Activated effector memory CD4-positive, alpha-beta T cell treated with Interleukin-2 at 50 U/mL for 16 hours (primary cell): ENCODE data around the gene ZFP36.

ENCODE experiments used
- DNase-seq: peaks from one replicate; pipeline ENCODE4 v3.0.0-alpha.2; 2020

The ZFP36 gene

DNA sequence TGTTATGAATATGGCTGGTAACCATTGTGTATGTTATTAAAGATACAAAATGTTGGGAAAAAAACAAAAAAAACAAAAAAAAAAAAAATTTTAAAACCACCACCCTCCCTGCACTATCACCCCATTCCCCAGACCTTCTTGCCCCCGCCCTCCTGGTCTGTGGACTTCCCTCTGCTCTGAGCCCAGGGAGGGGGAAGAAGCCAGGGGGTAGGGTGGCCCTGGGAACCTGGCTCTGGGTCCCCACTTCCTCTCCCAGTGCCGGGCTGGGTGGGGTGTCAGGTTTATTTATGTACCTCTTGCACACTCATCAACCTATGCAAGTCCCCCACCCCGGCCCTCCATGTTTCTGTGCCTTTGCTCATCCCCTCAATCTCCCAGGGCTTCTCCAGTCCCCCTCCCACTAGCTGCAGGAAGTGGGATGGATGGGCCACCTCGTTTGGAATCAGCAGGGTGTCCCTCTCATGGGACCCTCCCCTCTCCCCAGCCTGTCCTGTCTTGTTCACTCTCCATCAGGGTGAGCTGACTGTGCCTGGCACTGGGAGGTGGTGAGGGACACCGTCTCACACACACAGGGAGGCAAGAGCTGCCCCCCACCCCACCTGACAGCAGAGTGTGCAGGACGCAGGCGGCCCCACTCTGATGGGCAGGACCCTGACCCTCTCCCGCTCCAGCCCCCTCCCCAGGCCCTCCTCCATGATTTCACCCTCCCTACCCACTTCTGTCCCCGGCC lies 21.6 kb upstream of the ZFP36 start:
- DNase-seq, result no peak

DNA sequence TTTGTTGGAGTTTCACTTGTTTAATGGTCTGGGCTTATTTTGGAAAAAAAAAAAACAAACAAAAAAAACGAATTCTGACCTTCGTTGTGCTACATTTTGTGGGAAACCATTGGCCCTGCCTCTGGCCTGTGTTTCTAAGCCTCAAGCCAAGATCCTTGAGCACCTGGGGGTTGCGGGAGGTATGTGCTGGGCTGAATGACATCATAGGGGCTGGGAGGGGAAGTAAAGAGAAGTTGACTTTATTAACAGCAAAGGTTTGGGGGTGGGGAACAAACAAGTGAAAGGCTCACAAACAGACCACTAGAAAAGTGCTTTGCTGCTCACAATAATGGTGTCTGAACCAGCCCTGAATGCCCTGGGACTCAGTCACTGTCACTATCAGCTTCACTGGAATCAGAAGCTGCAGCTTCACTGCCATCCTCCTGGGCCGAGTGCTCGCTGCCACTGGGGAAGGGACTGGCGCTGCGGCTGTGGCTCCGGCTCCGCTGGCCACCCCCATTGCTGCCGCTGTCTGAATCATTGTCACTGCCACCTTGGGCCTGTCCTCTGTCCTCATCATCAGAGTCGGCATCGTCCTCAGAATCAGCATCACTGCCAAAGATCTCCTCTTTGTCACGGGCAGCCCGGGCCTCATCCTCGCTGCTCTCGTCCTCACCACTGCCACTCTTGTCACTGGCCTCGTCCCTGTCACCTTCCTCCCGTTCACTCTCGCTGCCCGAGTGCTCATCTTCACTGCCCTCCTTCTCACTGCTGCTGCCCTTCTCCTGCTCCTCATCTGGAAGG lies 20.8 kb upstream of the ZFP36 start:
- DNase-seq, result no peak

DNA sequence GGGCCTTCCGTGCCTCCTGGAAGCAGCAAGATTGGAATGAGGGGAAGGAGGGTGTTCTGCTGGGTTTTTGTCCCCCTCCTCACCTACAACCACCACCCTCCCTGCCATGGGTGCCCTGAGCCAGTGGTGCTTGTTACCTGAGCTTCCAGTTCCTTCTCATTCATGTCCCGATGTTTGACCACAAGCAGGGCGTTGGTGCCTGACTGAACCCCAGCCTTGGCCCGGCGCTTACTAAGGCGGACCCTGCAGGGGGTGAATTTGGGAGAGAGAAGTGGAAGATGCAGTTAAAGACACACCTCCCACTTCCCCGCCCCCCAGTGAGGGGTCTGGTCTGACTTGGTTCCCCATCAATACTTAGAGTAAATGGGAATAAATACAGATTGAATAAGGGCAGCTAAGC lies 20.1 kb upstream of the ZFP36 start:
- no peak for DNase-seq

GRCh38 chr19:39388657-39389056 lies 18.0 kb upstream of the ZFP36 start:
- no peak for DNase-seq

DNA sequence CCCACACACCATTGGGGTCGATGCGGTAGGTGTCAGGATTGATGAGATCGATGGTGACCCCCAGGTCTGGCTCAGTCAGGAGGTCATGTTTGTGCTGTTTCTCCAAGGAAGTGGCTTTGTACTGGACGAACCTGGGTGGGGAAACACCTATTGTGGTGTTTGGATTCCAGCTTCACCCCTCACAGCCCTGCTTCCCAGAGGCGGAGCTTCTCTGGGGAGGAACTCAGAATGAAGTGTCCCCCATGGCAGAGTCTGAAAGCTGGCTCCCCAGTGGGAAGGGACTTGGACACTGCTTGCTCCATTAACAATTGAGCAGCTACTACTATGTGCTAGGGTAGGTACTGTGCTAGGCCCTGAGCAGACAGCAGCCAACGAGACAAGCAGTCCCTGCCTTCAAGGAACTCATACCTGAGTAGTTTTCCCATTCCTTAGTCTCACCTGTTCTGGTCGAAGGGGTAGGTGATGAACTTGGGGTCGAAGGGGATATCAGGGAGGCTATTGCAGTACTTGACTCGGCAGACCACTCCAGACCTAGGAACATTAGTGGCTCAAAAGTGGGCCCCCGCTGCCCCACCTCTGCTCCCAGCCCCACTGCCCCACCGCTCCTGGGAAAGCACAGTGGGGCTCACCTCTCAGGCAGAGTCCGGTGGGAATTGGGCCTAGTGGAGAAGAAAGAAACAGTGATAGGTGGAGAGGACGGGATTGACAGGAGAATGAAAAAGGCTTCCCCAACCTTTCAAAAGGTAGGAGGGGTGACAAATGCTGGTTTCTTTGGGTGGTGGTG lies 16.8 kb upstream of the ZFP36 start:
- DNase-seq, result no peak

GRCh38 chr19:39390451-39390750 lies 16.2 kb upstream of the ZFP36 start:
- DNase-seq, result no peak

DNA sequence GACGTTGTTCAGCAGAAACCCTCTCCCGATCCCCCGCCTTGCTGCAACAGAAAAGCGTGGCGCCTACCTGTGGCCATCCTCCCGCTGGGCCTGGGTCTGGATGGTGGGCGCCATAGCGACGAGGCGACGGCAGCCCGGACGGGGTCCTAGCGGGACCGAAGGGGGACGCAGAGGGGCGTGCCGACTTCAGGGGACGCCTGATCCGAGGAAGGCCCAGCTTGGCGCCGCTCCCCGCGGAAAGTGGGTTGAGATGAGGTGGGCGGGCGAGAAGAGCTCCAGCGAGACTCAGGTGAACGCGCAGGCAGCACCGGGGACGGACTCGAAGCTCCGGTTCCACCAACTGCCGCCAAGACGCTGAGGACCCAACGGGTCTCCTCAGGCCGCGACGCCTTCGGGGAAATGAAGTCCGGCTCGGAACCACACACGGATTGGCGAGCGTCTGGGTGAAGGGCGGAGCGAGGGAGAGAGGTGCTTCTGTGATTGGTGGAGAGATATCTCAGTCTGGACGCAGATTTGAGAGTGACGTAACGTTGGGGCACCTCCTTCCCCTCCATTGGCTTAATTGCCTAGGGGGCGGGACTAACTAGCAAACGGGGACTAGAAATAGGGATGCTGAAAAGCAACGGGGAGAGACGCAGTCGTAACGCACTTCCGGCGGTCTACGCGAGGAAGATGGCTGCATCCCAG lies 15.8 kb upstream of the ZFP36 start, which contains the start of the genes MED29 and PAF1:
Gene MED29, plus strand, starts transcription at position 628 of the 687 bp plus-strand sequence. Its CDS starts 45 bp downstream, at position 673.
Gene PAF1, minus strand, starts transcription at position 356 of the 687 bp plus-strand sequence. Its CDS starts 242 bp downstream, at position 114.
- peak; percentile 95 for DNase-seq

- peak; percentile 87 for DNase-seq
These were observed 9.0 kb upstream of the ZFP36 start for GRCh38 chr19:39397360-39398296.

DNA sequence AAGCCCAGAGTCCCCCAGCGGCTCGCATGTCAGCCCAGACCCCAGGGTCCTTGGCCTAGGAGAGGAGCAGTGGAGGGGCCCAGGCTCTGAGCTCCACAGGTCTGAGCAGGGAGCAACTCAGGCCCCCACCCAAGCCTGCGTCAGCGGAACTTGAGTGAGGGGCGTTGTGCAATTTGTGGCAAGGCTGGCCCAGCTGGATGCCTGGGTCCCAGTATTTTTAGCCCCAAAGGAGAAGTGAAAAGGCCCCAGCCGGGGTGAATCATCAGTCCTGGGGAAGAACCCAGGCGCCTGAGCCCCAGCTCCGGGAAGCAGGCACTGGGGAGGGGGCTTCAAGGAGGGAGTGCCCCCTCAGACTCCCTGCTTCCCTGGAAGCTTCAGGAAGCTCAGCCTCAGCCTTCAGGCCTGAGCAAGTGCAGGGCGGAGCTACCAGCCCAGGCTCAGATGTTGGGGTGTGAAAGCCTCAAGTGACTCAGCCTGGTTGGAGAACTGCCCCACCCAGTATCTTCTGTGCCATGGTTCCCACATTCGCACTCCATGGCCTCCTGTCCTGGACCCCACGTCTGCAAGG lies 8.3 kb upstream of the ZFP36 start:
- DNase-seq, result peak; percentile 53

- no peak for DNase-seq
These were observed 7.0 kb upstream of the ZFP36 start for GRCh38 chr19:39399668-39400050.

DNA sequence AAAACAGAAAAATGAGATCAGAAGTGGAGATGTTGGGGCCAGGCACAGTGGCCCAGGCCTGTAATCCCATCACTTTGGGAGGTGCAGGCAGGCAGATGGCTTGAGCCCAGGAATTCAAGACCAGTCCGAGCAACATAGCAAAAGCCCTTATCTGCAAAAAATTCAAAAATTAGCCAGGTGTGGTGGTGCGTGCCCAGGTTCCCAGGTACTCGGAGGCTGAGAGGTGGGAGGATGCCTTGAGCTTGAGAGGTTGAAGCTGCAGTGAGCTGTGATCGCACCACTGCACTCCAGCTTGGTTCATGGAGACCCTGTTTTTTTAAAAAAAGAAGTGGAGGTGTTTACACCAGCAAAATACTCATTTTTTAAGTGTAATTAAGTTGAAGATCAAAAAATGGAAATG lies 6.6 kb upstream of the ZFP36 start:
- DNase-seq, result no peak

DNA sequence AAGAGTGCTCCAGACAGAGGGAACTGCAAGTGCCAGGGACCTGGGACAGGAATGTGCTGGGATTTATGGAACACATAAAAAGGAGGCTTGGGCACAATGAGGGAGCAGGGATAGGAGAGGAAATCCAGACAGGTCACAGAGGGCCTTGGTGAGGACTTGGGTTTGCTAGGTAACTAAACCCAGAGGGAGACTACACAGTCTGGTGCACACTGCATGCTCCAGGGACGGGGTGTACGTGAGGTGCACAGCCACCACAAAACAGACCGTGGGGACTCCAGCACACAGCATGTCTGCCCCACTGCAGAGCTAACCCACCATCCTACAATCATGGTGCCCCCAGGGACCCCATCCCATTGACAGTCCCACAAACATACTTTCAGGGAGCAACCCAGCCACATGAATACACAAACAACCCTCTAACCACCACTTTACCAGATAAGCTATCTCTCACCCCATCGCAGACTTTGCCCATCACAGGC lies 5.5 kb upstream of the ZFP36 start:
- DNase-seq, result no peak

- DNase-seq, result peak; percentile 82
These were observed 4.9 kb upstream of the ZFP36 start for GRCh38 chr19:39401549-39402345.

DNA sequence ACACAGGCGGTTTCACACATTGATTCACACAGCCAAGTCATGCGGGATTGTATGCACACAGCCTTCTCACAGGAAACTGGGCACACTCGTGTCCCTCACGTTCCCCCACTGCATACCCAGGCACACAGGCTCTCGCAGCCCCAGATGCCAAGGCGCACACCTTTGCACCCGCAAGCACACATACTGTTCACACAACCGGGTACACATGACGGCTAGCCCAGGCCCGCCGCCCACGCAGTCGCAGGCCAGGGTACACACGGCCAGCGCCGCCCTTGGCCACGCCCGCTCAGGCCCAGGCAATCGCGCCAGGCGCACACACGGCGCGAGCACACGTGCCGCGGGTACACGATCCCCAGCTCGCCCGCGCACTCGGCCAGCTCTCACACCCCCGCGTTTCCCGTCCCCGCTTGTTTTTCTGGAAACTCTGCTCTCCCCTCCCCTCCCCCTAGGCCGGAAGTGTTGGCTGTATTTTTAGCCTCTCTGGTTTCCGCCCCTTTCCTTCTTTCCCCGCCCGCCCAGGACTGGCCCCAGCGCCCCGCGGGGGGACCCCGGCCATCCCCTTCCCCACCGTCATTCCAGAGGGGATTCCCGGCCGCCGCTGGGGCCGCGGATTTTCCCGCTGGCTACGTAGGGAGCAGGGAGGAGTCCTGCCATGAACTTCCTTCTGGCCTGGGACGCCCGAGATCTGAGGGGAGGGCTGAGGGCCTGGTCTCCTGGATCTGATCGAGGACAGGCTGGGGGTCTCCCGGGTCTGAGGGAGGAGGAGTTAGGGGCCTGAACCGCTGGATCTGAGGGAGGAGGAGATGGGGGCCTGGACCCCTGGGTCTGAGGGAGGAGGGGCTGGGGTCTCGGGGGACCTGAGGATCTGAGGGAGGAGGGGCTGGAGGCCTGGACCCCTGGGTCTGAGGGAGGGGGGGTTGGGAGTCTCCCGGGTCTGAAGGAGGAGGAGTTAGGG lies 4.0 kb upstream of the ZFP36 start:
- DNase-seq, result peak; percentile 75

DNA sequence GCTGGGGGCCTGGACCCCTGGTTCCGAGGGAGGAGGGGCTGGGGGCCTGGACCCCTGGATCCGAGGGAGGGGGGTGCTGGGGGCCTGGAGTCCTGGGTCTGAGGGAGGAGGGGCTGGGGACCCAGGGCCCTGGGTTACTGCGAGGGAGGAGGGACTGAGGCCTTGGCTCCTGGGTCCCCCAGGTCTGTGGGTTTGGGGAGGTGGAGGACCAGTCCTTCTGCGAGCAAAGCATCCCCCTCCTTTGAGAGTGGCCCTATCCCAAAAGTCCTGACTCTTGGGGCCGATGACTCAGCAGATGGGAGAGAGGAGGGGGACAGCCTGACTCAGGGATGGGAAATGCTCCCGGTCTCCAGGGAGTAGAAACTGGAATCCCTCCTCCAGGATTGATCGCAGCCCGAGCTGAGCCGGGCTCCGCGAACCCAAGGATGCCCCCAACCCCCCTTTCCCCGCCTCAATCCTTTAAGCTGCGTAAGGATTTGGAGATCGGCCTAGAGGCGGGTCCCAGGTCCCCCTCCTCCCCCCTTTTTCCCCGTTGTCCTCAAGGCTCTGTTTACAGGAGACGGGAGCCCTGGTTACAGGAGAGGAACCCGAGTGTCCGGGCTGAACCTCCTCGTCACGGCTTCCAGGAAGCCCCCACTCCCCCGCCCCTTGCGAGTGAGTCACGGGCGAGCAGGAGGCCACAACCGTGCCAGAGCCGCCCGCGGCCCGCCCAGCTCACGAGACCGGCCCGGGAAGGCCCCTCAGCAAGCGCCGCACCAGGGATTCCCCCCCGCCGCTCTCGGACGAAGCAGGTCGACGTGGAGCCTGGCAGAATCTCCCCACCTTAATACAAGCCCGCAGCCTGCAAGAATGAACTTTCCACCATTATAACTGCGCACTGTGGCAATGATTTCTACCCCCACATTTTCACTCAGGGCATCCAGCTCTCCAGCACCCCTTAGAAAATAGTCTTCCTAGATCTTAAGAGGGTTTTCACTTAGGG lies 3.0 kb upstream of the ZFP36 start:
- DNase-seq, result peak; percentile 91

DNA sequence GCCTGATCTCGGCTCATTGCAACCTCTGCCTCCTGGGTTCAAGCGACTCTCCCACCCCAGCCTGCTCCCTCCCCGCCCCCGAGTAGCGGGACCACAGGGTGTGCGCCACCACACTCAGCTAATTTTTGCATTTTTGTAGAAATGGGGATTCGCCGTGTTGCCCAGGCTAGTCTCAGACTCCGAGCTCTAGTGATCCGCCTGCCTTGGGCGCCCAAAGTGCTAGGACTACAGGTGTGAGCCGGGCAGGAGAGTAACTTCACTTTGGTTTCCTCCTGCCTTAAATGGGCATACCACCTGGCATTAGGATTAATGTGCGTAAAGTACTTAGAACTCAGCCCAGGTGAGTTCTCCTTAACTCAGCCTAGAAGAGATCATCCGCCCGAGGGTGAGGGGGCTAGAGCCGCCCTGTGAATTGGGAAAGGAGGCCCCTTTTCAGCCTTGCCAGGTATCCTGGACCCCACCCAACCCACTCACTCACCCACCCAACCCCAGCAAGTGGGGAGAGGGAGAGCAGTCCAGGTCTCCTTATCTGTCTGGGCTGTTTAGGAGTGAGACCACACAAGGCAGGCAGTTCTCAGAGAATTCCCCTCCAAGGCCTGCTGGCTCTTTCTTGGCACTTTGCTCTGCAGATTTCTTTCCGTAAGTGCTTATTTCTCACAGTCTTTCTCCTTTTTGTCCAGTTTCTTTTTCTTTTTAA lies 1.2 kb upstream of the ZFP36 start:
- DNase-seq, result no peak

DNA sequence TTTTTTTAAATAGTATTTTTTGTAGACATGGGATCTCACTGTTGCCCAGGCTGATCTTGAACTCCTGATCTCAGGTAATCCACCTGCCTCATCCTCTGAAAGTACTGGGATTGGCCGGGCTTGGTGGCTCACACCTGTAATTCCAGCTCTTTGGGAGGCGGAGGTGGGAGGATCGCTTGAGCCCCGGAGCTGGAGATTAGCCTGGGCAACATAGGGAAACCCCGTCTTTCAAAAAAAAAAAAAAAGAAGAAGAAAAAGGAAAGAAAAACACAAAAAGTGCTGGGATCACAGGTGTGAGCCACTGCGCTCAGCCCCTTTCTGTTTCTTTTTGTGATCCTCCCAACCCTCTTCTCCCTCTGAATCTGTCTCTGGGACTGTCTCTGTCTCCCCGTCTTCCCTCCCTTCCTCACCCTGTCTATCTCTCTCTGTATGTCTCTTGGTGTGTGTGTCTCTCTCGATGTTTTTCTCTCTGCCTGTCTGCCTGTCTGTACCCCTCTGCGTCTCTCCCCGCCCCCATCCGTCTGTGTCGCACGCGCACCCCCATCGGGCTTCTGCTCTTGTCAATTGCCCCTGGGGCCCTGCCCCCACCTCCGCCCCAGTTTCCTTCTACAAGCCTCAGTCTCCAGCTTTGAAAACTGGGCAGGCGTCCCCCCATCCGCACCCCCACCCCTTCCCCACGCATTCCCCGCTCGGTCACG lies 540 bp upstream of the ZFP36 start:
- peak; percentile 81 for DNase-seq
